ENCODE results near the gene CHAF1A.

The CHAF1A gene

DNA sequence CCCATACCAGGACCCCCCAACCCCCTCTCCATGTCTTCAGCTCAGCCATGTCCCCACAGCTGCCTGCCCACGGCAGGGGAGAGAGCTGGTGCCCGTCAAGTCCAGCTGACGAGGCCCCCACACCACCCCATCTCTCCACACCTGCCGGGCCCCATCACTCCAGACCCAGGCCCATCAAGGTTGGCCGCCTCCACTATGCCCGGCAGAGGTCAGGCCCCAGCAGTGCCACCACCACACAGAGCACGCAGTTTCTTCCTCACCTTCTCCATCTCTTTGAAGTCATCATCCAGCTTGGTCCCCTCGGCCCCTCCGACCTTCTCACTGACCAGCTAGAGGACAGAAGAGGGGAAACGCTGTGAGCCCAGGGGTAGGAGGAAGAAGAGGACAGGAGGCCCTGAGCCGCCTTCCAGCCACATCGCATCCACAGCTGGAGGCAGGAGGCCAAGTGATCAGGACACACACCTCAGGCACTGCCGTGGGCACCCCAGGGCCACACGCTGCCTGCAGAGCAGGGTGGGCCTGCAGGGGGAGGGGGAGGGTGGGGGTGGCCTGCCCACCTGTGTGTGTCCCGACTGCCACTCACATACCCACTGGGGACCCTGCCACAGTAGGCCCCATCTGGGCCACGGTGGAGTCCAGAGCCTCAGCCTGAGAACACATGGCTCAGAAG is 35.6 kb upstream of the CHAF1A start:
- DNase-seq (ENCODE audit: low read depth in 2 of 2, low spot score in 1 of 2), result no peak

DNA sequence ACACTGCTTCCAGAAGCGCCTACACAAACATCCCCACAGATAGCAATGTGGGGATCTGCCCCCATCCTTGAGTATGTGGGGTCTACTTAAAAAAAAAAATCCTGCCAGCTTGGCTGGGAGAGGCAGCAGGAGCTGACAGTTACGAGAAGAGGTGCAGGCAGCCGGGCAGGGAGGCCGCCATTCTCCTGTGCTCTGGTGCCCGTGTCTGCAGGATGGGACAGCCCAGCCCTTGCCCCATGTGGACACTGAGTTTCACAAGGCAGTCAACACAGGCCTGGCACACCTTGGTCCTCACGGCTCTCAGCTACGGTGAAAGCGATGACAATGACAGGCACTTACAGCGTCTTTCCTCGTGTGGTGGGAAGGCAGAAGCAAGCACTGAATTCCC is 35.1 kb upstream of the CHAF1A start:
- no peak for DNase-seq (ENCODE audit: low read depth in 2 of 2, low spot score in 1 of 2)

DNA sequence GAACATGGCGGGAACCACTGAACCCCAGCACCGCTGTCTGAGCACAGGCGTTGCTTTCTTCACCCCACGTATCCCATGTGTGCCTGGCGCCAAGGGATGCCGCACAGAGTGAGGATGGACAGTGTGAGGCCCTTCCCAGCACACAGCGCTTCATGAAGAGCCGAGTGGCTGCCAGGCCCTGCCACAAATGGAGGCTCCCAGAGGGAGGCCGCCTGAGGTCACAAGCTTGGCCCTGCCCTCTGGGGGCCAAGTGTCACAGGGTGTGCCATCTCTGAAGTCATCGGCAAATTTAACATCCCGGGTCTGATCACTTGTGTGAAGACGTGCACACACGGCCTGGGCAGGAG is 34.7 kb upstream of the CHAF1A start:
- DNase-seq (ENCODE audit: low read depth in 2 of 2, low spot score in 1 of 2), result no peak

DNA sequence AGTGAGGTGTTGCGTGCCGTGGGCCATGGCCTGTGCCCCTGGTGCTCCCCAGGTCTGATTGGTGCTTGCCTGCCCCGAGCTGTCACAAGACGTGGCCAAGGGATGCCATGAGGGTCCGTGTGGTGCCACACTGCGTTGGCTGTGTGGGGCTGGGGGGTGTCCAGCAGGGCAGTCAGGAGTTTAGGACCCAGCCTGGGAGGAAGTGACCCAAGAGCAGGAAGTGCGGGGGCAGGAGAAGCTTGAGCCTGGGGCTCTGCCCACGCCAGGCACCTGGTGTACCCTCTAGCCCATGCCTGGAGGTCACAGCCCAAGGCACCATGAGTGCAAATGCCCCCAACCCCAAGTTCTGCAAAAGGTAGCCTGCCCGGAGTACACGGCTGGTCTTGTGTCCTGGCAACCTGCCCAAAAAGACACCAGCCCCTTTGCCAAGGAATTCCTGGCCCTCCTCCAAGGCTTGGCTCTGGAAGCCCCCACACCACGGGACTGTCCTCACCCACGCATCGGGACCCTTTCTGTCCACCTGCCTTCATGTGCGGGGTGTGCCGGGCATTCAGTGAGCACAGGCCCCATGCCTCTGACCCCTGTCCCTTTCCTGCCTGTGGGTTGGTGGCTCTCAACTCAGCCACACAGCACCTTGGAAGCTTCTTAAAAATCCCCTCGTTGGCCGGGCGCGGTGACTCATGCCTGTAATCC is 34.2 kb upstream of the CHAF1A start:
- DNase-seq (ENCODE audit: low read depth in 2 of 2, low spot score in 1 of 2), result no peak

DNA sequence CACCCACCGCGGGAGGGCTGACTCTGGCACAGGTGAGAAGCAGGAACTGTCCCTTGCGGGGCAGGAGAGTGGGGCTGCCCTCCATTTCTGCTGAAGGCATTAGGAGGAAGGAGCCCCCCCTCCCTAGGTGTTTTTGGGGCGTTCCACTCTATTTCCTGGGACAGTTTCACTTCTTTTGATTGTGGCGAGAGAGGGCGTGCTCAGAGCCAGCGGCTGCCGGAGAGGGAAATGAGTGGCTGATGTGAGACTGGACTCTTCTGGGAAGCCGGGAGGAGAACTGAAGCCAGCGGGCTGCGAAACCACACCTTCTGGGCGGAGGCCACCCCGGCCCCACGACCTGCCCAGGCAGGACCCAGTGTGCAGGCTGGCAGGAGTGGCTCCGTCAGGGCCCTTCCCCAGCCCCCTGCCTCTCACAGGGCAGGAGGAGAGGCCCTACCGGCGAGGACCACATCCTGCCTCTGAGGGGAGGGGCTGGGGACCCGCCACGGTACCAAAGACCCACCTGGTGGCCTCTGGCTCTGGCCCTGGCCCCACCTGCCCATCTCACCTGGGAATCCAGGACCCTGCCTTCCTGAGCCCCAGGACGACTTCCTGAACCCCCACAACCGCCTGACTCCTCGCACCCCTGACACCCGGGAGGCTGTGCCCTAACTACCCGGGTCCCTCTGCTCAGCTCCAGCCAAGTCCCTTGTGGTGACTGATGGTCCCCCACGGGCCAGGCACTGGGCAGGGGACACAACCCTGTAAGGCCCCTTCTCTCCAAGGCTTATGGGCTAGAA is 33.1 kb upstream of the CHAF1A start:
- peak in 1 of 2 donors; percentile 38 for DNase-seq (ENCODE audit: low read depth in 2 of 2, low spot score in 1 of 2)

DNA sequence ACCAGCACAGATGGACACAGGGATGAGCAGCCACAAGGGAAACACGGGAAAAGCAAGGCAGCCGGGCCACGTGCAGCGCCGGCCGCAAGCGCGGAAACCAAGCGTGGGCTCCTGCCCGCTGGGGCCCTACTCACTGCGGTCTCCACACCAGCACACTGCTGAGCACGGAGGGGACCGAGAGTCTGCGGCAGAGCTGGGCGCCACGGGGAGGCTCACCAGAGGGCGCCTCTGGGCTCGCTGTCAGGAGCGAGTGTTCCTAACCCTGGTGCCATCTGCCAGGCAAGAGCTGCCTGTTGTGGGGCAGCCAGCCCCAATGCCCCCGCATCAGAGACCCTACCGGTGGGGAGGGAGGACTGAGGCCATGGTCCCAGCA is 32.6 kb upstream of the CHAF1A start:
- peak; percentile 34 to 57 for DNase-seq (ENCODE audit: low read depth in 2 of 2, low spot score in 1 of 2)

DNA sequence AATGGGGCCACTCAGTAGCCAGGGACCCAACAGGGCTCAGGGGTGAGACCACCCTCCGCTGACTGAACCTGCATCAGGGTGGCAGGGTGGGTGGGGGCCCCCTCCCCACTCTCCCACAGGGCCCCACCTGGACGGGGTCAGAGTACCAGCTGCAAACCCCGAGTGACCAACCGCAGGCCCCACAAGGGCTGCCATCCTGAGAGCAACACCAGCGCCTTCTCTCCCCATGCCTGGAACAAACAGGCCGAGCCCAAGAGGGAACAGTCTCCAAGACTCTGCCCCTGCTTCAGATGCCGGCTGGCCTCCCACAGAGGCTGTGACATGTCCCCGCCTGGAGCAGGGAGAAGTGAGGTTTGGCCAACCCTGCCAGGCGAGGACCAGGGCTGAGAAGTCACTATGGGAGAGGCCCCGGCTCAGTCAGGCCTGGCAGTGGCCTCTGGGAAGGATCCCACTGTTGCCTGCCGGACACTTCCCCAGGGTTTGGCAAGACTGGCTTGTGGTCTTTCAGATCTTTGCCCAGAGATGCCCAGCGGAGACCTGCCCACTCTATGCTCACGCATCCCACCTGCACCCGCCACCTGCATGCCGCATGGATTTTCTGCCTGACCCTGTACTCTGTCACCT is 31.9 kb upstream of the CHAF1A start:
- no peak for DNase-seq (ENCODE audit: low read depth in 2 of 2, low spot score in 1 of 2)

DNA sequence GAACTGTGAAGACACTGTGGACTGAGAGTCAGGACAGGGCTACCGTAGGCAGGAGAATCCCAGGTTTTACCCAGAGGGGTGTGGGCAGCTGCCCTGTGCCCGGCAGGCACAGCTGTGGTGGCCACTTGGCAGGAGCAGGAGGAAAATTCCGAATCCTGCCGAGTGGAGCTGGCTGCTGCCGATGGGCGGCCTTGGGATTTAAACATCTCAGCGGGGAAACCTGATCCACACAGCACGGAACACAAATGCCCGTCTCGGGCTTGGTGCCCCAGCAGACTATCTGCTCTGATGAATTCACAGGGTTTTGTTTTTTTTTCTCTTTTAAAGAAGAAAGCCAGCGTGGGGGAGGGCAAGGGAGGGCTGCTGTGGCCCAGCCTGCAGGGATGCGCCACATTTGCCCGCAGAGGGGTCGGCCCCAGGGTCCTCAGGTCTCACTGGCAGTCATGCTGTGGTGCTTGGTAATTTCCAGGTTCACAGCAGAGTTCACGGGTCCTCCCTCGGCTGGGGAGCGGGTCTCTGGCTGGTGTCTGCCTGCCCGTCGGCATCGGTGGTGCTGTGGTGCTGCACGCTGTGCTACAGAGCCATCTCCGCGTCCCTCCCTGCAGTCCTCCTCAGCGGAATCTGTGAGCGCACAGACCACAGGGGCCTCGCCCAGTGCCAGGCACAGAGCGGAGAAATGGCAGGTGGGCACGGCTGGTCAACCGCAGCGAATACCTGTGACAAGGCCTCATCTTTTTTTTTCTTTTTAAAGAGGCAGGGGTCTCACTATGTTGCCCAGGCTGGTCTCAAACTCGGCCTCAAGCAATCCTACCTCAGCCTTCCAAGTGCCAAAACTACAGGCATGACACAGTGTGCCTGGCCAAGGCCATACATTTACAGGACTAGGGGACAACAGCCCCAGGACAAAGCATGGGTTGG is 30.9 kb upstream of the CHAF1A start:
- no peak for DNase-seq (ENCODE audit: low read depth in 2 of 2, low spot score in 1 of 2)

DNA sequence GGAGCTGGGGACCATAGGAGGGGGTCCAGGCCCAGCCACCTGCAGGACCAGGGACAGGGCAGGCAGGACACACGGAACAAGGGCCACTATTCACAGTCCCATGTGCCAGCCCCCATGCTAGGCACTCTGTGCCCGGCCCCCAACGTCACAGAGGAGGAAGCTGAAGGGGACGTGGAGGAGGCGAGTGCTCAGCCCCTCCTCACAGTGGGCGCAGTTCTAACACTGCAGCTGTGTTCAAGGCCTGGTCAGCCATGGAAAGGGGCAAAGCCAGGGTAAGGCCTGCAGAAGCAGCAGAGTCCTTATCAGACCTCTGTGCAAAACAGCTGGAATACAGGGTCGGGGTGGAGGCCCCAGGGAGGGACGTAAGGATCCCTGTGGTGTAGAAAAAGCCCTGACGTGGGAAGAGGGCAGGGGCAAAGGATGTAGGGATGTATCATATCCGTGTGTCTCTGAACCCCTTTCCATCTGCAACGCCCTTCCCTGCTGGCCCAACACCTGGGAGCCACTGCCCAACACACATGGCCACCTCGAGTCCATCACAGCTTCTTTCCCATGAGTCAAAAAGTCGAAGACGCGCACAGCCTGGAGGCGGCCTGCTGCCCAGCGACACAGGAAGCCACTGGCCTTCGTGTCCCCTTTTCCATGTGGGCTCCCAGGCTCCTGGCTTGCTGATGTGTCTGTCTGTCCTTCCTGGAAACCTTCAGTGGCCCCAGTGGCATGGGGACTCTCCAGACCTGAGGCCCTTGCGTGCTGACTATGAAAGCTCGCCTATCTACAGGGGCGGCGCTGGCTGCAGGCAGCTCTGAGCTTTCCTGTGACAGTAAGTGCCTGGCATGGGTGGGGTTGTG is 30.1 kb upstream of the CHAF1A start:
- no peak for DNase-seq (ENCODE audit: low read depth in 2 of 2, low spot score in 1 of 2)

DNA sequence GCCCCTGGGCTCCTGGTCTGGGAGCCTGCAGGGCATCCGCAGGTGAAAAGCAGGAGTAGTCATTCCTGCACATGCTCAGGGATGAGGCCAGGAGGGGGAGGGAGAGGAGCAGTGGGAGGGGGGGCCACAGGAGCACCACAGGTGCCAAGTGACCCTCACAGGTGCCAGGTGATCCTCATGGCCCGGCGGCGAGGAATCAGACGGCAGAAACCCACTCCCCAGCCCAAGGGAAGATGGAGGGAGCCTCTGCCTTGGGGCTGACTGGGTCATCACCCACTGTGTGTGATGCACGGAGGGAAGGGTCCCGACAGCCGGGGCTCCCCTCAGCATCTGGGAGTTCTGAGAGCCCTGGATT is 29.4 kb upstream of the CHAF1A start:
- DNase-seq (ENCODE audit: low read depth in 2 of 2, low spot score in 1 of 2), result no peak

DNA sequence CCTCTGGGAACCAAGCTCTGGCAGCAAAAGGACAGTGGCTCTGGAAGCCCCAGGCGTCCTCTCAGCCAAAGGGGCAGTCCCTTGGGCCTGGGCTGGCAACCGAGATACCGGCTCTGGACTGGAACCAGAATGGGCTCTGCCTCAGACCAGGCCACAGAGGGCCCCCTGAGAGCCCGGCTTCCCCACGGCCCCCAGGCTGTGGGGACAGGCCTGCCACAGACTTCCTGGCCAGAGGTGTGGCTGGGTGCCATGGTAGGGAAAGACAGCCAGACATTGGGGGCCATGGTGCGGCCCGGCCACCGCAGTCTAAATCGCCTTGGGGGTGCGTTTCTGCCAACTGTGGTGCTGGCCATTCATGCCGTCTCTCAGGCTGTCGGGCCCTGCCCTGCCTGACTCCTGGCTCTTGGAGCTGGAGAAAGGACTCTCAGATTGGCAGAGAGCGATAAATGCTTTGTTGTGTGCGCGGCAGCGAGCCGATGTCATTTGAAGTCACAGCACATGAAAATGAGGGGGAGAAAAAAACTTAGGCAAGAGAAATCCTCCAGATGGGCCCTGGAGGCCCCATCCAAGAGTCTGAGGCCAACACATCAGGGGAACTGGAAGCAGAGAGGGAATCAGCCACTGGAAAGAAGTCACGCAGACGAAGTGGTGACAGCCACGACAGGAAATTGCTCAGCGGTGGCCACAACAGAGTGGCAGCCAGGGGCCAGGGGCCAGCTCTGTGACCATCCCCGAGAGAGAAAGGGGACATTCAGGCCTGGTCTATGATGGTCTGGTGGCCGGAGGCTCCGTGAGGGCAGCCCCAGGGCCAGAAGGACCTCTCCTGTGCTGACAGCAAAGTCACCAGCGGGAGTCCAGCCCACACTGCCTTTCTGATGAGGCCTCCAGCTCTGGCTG is 28.6 kb upstream of the CHAF1A start:
- DNase-seq (ENCODE audit: low read depth in 2 of 2, low spot score in 1 of 2), result no peak

DNA sequence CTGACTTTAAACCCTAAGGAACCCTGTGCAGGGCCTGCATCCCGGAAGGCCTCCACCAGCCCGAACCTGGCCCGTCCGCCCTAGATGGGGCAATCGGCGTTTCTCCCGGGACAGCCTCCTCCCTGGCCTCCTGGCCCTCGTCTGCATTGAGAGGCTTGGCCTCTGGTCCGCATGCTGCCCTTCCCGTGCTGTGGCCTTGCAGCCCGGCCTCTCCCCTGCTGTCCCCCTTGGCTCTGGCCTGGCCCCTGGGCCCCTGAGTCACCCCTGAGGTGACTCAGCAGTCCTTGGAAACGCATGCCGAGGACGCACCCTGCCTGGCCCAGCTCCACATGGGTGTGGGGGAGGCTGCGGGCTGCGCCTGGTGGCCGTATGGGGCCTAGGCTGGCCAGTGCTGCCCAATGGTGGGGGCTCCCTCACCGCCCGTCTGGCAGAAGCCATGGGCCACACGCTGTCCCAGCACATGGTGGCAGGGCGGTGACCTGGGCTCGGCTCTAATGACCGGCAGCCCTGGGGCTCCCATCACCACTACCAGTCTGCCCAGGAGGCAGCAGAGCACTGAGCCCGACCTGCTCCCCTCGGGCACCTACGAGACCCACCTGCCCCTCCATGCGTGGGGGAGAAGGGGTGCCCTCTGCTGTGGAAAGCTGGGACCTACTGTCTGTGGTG is 27.8 kb upstream of the CHAF1A start:
- no peak for DNase-seq (ENCODE audit: low read depth in 2 of 2, low spot score in 1 of 2)

DNA sequence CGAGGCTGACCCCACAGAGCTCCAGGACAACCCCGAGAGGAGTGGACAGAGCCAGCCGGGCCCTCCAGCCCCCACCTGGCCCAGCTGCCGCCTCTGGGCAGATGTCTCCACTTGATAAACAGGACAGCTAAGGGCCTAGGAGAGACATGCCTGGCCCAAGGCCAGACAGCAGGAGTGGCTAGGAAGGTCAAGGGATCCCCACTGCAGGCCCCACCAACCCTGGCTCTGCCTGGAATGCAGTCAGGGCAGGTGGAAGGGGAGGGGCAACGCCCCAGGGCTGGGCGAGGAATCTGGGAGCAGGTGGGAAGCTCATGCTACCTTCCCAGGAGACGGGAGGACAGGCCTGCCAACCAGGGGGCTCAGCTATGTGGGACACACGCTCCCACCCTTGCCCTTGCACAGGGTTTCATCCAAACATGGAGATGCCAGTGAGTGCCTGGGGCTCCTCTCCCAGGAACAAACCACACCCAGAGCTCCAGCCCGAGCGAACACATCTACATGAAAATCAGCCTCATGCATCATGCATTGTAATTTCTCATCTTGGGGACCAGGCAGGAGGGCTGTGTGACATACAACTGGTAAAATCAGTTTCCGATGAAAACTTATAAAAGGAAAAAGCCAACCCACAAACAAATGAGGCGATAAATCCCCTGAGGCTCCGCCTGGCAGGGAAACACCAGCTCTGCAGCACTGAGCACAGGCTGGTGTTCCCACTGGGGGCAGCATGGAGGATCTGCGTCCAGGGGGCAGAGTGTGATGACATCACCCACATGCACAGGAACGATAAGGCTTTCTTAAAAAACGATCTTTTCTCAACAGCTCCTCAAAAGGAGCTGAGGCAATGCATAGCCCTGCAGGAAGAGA is 27.0 kb upstream of the CHAF1A start:
- no peak for DNase-seq (ENCODE audit: low read depth in 2 of 2, low spot score in 1 of 2)

DNA sequence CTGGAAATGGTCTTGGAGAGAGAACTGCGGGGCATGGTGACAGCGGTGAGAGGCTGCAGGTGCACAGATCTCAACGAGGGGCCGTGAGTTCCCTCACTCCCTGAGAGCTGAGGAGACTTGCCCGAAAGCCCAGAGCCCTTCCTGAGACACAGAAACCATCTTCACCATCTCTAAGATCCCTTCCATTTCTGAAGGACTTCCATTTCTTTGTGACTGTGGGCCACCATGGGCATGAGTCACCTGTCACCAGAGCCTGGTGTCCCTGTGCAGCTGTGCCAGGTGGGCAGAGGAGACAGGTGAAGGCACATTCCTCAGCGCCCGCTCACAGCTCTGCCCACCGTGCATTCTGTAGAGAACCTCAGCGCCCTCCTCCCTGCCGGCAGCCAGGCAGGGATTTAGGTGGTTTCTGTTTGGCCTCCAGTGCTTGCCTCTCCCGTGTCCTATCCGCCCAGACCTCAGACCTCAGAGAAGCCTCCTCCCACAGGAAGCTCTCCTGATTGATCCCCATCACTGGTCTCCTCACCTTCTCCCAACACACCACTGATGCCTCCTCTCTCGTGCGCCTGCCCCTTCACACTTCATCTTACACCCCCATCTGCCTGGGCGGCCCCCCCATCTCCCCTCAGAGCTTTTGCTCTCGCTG is 26.3 kb upstream of the CHAF1A start:
- no peak for DNase-seq (ENCODE audit: low read depth in 2 of 2, low spot score in 1 of 2)

DNA sequence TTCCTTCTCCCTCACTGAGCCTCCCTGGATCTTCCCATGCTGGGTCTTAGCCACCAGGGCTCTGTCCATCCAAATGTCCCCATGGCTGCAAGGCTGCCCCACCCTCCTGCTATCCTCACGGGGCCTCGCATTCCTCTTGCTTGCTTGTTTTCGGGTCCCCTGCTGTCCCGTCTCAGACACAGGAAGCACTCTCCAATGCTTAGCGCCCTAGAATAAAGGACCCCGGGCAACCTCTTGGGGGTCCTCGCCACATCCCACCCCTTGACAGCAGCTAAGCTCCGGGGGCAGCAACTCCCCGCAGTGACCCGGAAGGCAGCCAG is 25.8 kb upstream of the CHAF1A start:
- no peak for DNase-seq (ENCODE audit: low read depth in 2 of 2, low spot score in 1 of 2)

DNA sequence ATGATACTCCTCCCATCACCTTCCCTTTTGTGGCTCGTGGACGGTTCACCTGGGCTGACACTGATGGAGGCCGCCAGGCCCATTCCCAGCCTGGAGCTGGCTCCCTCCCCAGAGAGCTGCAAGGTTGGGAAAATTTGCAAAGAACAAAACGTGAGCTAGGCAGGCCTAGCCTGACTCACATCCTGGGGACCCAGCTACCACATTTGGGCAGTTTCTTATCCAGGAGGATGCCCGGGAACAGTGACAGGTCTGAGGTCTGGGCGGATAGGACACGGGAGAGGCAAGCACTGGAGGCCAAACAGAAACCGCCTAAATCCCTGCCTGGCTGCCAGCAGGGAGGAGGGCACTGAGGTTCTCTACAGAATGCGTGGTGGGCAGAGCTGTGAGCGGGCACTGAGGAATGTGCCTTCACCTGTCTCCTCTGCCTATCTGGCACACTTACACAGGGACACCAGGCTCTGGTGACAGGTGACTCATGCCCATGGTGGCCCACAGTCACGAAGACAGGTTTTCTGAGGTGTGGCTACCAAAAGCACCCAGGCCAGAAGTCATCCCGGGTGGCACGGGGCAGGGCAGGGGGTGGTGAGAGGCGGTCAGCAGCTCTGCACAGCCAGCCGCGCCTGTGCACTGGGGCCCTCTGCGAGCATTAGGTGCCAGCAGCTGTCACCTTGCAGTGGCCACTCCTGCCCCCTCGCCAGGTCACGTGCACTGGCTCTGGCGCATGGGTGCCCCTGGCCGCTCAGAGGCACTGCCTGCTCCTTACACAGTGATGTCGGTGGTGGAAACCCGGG is 25.3 kb upstream of the CHAF1A start:
- DNase-seq (ENCODE audit: low read depth in 2 of 2, low spot score in 1 of 2), result no peak

DNA sequence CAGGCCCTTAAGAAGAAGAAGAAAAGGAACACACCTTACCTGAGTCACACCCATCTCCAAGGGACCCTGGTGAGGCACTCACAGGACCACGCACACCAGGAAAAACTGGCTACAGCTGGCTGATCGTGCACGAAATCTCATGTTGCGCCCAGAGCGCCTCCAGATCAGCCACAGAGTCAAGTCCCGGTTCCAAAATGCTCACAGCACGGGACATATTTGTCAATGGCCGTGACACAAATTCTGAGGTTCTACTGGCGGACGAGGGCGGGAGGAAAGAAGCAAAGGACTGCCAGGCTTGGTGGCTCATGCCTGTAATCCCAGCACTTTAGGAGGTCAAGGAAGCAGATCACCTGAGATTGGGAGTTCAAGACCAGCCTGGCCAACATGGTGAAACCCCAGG is 23.6 kb upstream of the CHAF1A start:
- DNase-seq (ENCODE audit: low read depth in 2 of 2, low spot score in 1 of 2), result no peak
